ENCODE data around the gene GATM.

The GATM gene

DNA sequence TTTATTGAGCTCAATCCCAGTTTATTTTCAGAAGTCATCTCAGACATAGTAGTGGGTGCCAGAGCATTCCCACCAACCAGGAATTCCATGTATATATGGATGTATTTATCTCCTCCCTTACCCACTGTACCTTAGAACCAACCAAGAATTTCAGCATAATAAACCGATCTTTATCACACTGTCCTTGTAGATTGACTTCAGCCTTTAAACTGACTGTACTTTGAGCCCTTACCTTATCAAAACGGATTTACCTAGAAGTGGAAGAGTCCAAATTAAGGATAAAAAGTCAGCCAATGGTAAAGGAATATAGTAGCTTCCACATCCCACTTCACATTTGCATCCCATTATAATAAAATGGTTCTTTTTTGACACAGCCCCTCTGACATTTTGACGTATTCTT is 37.9 kb downstream of the GATM start:
- DNase-seq (ENCODE audit: low read depth): no peak
- H3K4me3 ChIP-seq (ENCODE audit: low read depth, low read length): no peak overlapping the region
- TF ChIP-seq, protein P1, sequence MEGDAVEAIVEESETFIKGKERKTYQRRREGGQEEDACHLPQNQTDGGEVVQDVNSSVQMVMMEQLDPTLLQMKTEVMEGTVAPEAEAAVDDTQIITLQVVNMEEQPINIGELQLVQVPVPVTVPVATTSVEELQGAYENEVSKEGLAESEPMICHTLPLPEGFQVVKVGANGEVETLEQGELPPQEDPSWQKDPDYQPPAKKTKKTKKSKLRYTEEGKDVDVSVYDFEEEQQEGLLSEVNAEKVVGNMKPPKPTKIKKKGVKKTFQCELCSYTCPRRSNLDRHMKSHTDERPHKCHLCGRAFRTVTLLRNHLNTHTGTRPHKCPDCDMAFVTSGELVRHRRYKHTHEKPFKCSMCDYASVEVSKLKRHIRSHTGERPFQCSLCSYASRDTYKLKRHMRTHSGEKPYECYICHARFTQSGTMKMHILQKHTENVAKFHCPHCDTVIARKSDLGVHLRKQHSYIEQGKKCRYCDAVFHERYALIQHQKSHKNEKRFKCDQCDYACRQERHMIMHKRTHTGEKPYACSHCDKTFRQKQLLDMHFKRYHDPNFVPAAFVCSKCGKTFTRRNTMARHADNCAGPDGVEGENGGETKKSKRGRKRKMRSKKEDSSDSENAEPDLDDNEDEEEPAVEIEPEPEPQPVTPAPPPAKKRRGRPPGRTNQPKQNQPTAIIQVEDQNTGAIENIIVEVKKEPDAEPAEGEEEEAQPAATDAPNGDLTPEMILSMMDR (IDR thresholded peaks at IDR 0.05; ENCODE audit: insufficient read depth, low read depth, low read length, missing control alignments): no peak

DNA sequence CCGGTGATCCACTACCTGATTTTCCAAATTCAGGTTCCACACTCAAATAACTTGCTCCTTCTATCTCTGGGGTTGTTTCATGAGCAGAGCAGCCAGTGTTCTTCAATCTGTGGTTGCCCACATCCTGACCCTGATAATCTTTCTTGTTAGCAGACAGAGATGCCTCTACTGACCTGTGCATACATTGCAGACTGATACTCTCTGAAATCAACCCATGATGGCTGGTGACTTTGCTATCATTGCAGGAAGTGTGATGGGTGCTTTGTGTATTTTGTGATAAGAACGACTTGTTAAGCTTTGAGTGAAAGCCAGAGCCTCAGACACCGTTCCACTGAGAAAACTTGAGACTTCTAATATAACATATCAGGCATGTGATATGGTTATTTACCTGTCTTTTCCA is 39.9 kb downstream of the GATM start:
- H3K4me3 ChIP-seq (ENCODE audit: low read depth, low read length): no peak overlapping the region
- TF ChIP-seq, protein P1 (IDR thresholded peaks at IDR 0.05; ENCODE audit: insufficient read depth, low read depth, low read length, missing control alignments): no peak
- peak; percentile 18 for DNase-seq (ENCODE audit: low read depth)

DNA sequence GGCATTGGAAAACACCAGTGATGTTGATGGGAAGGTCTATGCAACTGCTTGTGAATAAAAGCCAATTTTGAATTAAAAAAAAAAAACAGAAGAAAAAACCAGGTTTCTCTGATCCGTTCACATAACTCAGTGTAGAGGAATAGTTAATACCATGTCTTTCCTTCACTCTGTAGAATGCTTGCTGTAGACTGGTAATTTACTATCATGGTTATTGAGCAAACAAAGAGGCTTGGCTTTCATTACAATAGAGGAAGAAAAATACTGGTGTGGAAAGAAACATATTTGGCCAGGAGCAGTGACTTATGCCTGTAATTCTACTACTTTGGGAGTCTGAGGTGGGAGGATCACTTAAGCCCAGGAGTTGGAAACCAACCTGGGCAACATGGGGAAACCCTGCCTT is 41.1 kb downstream of the GATM start:
- TF ChIP-seq, protein P1 (IDR thresholded peaks at IDR 0.05; ENCODE audit: insufficient read depth, low read depth, low read length, missing control alignments): no peak
- H3K4me3 ChIP-seq (ENCODE audit: low read depth, low read length): no peak overlapping the region
- DNase-seq (ENCODE audit: low read depth): no peak

DNA sequence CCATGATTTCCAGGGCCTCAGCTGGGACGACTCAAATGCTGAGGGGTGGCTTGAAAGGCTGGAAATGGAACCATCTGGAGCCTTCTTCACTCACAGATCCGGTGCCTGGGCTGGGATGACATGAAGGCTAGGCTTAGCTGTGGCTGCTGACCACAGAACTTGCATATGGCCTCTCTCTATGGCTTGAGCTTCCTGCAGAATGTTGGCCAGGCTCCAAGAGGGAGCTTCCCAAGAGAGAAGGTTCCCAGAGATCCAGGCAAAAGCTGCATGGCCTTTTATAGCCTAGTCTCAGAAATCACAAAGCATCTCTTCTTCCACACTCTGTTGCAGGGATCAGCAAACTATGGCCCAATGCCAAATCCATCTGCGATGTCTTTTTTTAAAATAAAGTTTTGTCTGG is 44.8 kb downstream of the GATM start:
- TF ChIP-seq, protein P1 (IDR thresholded peaks at IDR 0.05; ENCODE audit: insufficient read depth, low read depth, low read length, missing control alignments): no peak
- DNase-seq (ENCODE audit: low read depth): peak; percentile 3
- no peak overlapping the region for H3K4me3 ChIP-seq (ENCODE audit: low read depth, low read length)

DNA sequence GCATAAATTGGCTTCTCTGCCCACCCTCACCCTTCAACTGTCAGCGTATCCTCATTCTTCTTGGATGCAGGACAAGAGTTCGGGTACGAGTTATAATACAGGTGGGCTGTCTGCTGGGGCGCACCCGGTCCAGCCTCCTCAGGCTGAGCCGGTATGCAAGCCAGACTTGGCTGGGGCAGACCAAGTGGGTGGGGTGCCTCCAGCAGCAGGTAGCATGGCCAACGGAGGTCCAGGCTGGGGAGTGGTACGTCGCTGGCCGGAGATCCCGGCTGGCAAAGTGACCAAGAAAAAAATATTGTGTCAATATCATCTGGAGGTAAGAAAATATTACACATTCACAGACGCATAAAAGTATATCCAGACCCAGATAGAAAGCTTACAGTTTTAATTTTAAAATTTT is 45.6 kb downstream of the GATM start:
- no peak overlapping the region for H3K4me3 ChIP-seq (ENCODE audit: low read depth, low read length)
- TF ChIP-seq, protein P1 (IDR thresholded peaks at IDR 0.05; ENCODE audit: insufficient read depth, low read depth, low read length, missing control alignments): no peak
- DNase-seq (ENCODE audit: low read depth): no peak

DNA sequence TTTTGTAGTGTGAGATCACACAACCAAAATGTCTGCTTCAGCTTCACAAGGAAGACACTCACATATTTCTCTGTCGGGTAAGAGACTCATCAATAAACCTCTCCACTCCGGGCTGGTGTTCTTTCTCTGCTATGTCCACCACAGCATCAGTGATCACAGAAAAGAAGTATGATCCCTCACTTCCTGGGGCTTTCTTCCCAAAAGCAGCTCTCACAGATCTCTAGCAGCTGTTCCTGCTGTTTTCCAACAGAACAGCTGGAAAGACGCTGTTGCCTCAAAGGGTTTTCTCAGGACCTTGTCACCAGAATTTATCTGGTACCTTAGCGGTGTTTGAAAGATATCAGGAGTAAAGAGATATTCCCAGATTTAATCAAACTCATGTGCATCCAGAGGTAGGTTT is 46.4 kb downstream of the GATM start:
- no peak overlapping the region for H3K4me3 ChIP-seq (ENCODE audit: low read depth, low read length)
- no peak for DNase-seq (ENCODE audit: low read depth)
- TF ChIP-seq, protein P1 (IDR thresholded peaks at IDR 0.05; ENCODE audit: insufficient read depth, low read depth, low read length, missing control alignments): no peak

DNA sequence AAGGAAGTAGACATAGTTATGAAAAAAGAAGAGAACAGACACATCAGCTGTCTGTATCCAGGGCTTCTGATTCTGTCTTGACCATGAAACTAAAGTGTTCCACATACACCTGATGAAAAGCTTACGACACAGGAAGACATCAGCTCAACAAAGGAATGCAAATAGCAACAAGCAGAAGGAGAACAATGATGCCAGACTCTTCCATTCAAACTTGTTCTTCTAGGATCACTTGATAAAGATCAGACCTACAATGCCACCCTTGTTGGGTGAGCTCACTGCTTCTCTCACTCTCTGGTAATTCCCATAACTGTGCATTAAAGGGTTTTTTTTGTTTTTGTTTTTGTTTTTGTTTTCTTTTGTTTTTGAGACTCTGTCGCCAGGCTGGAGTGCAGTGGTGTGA is 49.7 kb downstream of the GATM start:
- no peak for DNase-seq (ENCODE audit: low read depth)
- TF ChIP-seq, protein P1 (IDR thresholded peaks at IDR 0.05; ENCODE audit: insufficient read depth, low read depth, low read length, missing control alignments): no peak
- H3K4me3 ChIP-seq (ENCODE audit: low read depth, low read length): no peak overlapping the region
